Epithelial cell of proximal tubule (primary cell): ENCODE data around the gene DGKE. TPM values are rescaled to one million over a fixed set of nuclear protein-coding genes. Genes with fewer than 3 reads are reported as not detected.

ENCODE experiments used
- DNase-seq: peaks from one replicate; pipeline ENCODE4 v3.0.0-alpha.2; 2011; ENCODE audit warnings: low read depth
- H3K4me3 ChIP-seq: 2 replicates; pipeline ENCODE4 v1.5.1; 2011; ENCODE audit warnings: low read depth, mild to moderate bottlenecking, low read length
- total RNA-seq: library from RNA; depleted of rRNA; stranded (reverse); fragments of >200 nt; gene quantifications from 2 replicates; pipeline ENCODE4 v1.2.3, GENCODE V29; 2015
- TF ChIP-seq, protein P1 (sequence below): conservative IDR thresholded peaks from 2 replicates; pipeline ENCODE4 v1.5.1; 2012; ENCODE audit warnings: low read depth, mild to moderate bottlenecking, low read length

DGKE gene
- total RNA-seq, 1 donor from 2014 or later, result 3.3 TPM

DNA sequence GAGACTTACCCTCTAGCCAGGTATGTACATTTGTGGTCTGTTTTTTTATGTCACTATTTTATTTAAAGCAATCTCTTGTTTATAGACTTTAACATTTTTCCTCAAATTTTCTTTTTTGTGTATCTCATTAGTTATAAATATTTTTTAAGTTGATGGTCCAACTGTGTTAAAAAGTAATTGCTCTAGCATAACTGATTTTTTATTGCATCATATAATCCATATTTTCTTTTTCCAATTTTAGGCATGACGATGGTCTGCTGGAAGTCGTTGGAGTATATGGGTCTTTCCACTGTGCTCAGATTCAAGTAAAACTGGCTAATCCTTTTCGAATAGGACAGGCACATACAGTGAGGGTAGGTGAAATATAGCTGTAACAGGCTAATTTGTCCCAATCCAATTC is 27.9 kb downstream of the DGKE start:
- TF ChIP-seq, protein P1, sequence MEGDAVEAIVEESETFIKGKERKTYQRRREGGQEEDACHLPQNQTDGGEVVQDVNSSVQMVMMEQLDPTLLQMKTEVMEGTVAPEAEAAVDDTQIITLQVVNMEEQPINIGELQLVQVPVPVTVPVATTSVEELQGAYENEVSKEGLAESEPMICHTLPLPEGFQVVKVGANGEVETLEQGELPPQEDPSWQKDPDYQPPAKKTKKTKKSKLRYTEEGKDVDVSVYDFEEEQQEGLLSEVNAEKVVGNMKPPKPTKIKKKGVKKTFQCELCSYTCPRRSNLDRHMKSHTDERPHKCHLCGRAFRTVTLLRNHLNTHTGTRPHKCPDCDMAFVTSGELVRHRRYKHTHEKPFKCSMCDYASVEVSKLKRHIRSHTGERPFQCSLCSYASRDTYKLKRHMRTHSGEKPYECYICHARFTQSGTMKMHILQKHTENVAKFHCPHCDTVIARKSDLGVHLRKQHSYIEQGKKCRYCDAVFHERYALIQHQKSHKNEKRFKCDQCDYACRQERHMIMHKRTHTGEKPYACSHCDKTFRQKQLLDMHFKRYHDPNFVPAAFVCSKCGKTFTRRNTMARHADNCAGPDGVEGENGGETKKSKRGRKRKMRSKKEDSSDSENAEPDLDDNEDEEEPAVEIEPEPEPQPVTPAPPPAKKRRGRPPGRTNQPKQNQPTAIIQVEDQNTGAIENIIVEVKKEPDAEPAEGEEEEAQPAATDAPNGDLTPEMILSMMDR, result no peak
- DNase-seq, result no peak

DNA sequence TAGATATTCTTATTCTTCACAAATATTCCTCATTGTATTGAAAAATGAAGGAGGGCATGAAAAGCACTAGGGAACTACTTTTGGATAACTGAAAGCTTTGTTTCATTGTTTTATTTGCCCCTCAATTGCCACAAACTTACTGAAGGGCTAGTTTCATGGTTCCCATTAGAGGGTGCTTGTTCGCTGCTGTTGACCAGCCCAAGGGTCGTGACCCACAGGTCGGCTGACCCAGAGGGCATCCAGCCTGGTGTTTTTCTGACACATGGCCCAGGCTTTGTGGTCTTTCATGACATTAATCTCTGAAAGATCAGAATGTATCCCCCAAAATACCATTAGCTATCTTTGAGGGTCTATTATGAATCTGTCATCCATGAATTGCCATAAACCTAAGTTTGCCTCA is 30.0 kb downstream of the DGKE start:
- no peak for DNase-seq

More for the DNA sequence above, 27.9 kb downstream of the DGKE start:
- no peak overlapping the region for H3K4me3 ChIP-seq

DNA sequence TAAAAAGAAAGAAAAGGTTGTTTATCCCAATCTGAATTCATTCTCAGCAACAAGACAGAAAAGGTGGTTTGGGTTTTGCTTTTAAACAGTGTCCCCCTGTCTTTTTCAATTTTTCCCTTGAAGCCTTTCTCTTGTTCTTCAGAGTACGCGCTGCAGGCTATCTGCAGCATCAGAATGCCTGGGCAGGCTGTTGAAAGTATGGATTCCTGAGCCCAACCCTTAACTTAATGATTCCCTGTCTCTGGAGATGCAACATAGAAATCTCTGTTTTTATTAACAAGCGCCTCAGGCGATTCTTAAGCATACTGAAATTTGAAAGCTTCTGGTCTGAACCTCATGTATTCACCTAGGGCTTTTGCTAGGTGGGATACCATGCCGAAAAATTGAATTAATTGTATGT is 32.1 kb downstream of the DGKE start:
- TF ChIP-seq, protein P1, result no peak
- no peak overlapping the region for H3K4me3 ChIP-seq
- no peak for DNase-seq

More for the DNA sequence above, 30.0 kb downstream of the DGKE start:
- TF ChIP-seq, protein P1, result no peak
- no peak overlapping the region for H3K4me3 ChIP-seq

DNA sequence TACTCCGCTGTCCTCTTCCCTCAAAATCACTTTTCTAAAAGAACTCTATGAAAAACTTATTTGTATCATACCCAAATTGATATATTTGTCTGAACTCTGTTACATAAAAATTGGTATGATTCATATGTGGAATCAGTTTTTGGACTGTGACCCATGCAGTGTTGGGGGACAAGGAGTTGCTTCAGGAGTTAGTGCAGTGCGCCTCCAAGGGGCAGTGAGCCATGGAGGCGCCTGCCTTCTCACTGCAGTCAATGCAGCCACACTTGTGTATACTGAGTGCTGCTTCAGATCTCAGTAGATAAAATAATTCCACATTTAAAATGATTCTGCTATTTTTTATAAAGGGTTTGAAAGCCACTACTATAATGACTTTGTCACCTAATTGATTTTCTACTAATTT is 32.5 kb downstream of the DGKE start:
- no peak overlapping the region for H3K4me3 ChIP-seq
- DNase-seq, result no peak
- TF ChIP-seq, protein P1, result peak; percentile 16

DNA sequence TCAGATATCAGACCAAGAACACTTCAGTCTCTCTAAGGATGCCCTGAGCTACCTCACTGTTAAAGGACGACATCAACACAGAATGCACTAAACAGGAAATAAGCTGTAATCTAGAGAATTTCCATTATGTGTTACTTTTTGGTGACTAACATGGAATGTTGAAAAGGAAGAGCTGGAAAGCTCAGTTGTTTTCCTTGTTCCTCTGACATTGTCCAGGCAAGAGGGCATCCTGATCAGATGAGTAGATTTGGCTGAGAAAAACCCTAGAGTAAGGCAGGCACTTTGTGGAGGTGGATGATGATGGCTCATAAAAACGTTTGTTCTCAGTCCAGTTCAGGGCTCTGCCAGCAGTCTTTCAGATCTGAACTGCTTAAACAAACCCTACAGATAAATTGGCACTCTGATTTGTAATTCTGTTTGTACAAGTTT is 34.0 kb downstream of the DGKE start:
- TF ChIP-seq, protein P1, result no peak
- no peak overlapping the region for H3K4me3 ChIP-seq
- DNase-seq, result no peak

DNA sequence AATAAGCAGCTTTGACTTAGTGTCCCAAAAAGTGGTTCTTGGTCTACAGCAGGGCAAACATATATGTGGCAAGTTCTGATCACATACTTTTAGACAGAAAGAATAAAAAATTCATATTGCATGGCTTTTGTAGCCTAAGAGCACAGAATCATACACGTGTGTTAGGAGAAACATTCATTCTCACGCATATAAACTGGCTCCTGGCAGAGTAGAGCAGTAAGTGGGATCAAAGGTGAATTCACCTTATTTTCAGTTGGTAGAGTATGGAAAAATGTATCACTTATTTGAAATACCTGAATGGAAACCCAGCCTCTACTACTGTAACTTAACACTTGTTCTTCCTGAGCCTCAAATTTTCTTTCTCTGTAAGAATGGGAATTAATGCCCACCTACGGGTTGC is 34.8 kb downstream of the DGKE start:
- no peak overlapping the region for H3K4me3 ChIP-seq
- no peak for DNase-seq
- TF ChIP-seq, protein P1, result no peak

DNA sequence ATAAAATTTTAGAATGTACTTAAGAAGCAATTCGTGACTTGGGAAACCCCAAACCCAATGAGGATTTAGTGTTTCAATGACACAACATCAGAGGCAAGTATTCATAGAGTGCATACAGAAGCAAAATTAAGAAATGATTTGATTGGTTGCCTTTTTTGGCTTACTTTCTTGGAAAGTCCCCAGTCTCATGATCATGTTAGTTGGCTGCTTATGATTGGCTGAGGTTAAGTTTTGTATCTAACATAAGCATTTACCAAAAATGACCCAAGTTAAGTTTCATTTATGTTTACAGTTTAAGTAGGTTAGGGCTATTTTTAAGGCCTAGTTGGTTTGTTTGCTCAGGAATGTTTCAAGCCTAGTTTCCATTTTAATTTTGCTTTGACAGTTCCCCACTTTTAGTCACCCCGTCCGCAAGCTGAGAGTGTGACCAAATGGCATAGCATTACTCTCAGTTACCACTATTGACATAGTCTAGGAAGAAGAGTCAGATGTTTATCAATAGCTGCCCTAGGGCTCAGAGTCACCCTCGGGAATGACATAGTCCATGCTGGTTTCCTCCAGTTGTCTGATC is 36.2 kb downstream of the DGKE start:
- no peak for DNase-seq
- TF ChIP-seq, protein P1, result no peak
- H3K4me3 ChIP-seq, result no peak overlapping the region
